Naive thymus-derived CD4-positive, alpha-beta T cell (primary cell): ENCODE data around the gene FBN1. TPM values are rescaled to one million over a fixed set of nuclear protein-coding genes. Genes with fewer than 3 reads are reported as not detected.

Source experiments
- ATAC-seq: fragments of 150-1000 bp; cut with Tn5 transposase; 2 replicates; pipeline ENCODE4 v1.10.0; 2021; ENCODE audit warnings: mild to moderate bottlenecking, moderate library complexity
- CTCF ChIA-PET: fragments of 350-600 bp; sonication (Branson Sonifier 250); formaldehyde crosslinking; loops from one replicate; lab custom pipeline; 2021; ENCODE audit warnings: antibody characterized with exemption; lab: Charles Lee
- POLR2A ChIA-PET: fragments of 350-600 bp; sonication (Branson Sonifier 250); formaldehyde crosslinking; loops from one replicate; lab custom pipeline; 2021; ENCODE audit warnings: antibody characterized with exemption, inconsistent platforms; lab: Charles Lee
- DNase-seq, 9 donors: peaks; one replicate each; pipeline versions ENCODE4 v3.0.0 to v3.0.0-alpha.2; 2020 to 2022; ENCODE audit warnings: mixed read lengths in 1 of 9
- H3K27ac ChIP-seq: one replicate; pipeline ENCODE4 v1.7.0; 2013; ENCODE audit warnings: mild to moderate bottlenecking, low read depth, low read length, moderate library complexity
- H3K27me3 ChIP-seq, 2 donors: one replicate each; pipeline ENCODE4 v1.7.0; 2013; ENCODE audit warnings: low read length in 2 of 2, mild to moderate bottlenecking in 2 of 2, moderate library complexity in 2 of 2; ENCODE audit not compliant: control insufficient read depth in 2 of 2, insufficient read depth in 2 of 2
- H3K36me3 ChIP-seq, 3 experiments: 1 replicate in 2 of 3; 2 replicates in 1 of 3; pipeline ENCODE4 v1.7.0; 2013; ENCODE audit warnings: low read length in 3 of 3, mild to moderate bottlenecking in 3 of 3, moderate library complexity in 1 of 3; ENCODE audit not compliant: insufficient read depth in 3 of 3, control insufficient read depth in 2 of 3
- H3K4me1 ChIP-seq, 2 donors: one replicate each; pipeline ENCODE4 v1.7.0; 2013; ENCODE audit warnings: low read length in 2 of 2, mild to moderate bottlenecking in 2 of 2, moderate library complexity in 1 of 2; ENCODE audit not compliant: control insufficient read depth in 2 of 2, insufficient read depth in 2 of 2
- H3K4me3 ChIP-seq: 2 replicates; pipeline ENCODE4 v1.7.0; 2013; ENCODE audit warnings: mild to moderate bottlenecking, low read length
- H3K9me3 ChIP-seq, 3 experiments: 1 replicate in 2 of 3; 2 replicates in 1 of 3; pipeline ENCODE4 v1.7.0; 2013; ENCODE audit warnings: low read length in 3 of 3; ENCODE audit not compliant: control insufficient read depth in 2 of 3
- H3K27ac Mint-ChIP-seq, 9 donors: one replicate each; pipeline ENCODE4 v1.8.0; 2020 to 2022; ENCODE audit warnings: mixed read lengths in 9 of 9, mild to moderate bottlenecking in 8 of 9, moderate library complexity in 5 of 9, inconsistent platforms in 2 of 9
- H3K27me3 Mint-ChIP-seq, 5 donors: one replicate each; pipeline ENCODE4 v1.8.0; 2021 to 2022; ENCODE audit warnings: mixed read lengths in 5 of 5, mild to moderate bottlenecking in 1 of 5
- H3K36me3 Mint-ChIP-seq, 5 donors: one replicate each; pipeline ENCODE4 v1.8.0; 2020 to 2022; ENCODE audit warnings: mixed read lengths in 5 of 5, mild to moderate bottlenecking in 3 of 5, inconsistent platforms in 1 of 5
- H3K4me1 Mint-ChIP-seq, 7 donors: one replicate each; pipeline ENCODE4 v1.8.0; 2020 to 2022; ENCODE audit warnings: mixed read lengths in 7 of 7, mild to moderate bottlenecking in 3 of 7, inconsistent platforms in 1 of 7
- H3K4me3 Mint-ChIP-seq, 10 donors: one replicate each; pipeline ENCODE4 v1.8.0; 2020 to 2022; ENCODE audit warnings: mild to moderate bottlenecking in 10 of 10, mixed read lengths in 10 of 10, moderate library complexity in 6 of 10, inconsistent platforms in 2 of 10
- H3K9me3 Mint-ChIP-seq, 11 donors: one replicate each; pipeline ENCODE4 v1.8.0; 2020 to 2022; ENCODE audit warnings: mixed read lengths in 11 of 11, mild to moderate bottlenecking in 4 of 11, inconsistent platforms in 1 of 11, moderate library complexity in 1 of 11
- intact Hi-C, 2 donors: fragments of 100-400 bp; cut with micrococcal nuclease; formaldehyde crosslinking; loops; one replicate each; pipeline ENCODE4 v1.15.1; 2023
- polyA plus RNA-seq, 2 donors: library from polyadenylated mRNA; unstranded; fragments of 300-500 nt; fragmentation: Illumina TruSeq; gene quantifications; one replicate each; pipeline ENCODE4 v1.2.3, GENCODE V29; 2021
- total RNA-seq, 6 experiments: library from RNA in 5 of 6; stranded (reverse) in 5 of 6; gene quantifications; 1 replicate in 5 of 6; 2 replicates in 1 of 6; pipeline ENCODE4 v1.2.3 and lab custom pipeline; 2021 to 2026

The FBN1 gene
- total and polyA plus RNA-seq, 7 experiments from 2014 or later = 0.03 to 1.3 (median 0.61) TPM; not detected in 1

DNA sequence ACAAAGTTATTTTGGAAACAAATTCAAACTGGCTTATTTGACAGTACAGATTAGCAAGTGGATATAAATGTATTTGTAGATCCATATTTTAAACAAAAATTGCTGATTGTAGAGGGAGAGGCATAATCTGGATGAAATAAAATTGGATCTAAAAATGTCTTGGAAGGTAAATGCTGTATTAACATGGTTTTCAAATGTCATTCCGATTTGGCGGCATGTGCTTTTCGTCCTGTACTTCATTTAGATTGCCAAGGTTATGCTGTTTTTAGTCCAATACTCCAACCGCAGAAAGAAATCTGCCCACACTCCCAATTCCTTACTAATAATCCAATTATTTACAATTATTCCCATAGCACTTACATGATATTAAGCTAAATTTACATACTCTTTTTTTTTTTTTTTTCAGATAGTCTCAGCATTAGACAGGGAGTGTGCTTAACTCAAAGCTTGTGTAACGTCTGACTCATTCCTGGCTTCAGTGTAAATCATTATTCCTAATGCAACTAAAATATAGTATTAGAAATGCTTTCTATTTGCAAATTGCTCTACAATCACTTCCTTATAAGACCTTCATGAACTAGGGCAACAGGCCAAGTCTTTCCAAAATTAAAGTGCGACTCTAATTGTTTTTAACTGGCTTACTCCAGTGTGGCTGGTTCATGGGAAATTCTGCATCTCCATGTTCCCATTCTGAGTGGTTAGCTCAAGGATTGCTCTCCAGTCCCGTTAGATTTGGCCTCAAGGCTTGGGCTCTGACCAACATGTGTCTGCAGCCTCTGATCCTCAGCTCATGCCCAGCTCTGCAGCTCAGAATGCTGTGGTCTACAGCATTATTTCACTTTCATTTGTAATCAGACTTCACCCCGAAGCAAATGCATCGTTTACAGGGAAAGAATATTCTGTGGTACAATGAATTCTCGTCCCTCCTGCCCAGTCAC, 103.9 kb downstream of the FBN1 start:
- H3K27me3 Mint-ChIP-seq = peaks cover 5 to 24% (median 7%) of the 10 kb centered on the region in 5 donors
- Histone ChIP-seq H3K4me1 (no peaks in the 10 kb centered on the region), H3K9me3 (no peaks in the 10 kb centered on the region), H3K36me3 (no peaks in the 10 kb centered on the region), H3K27me3 (no peaks in the 10 kb centered on the region), H3K27ac (no peak overlapping the region), H3K4me3 (no peak overlapping the region)
- no peak overlapping the region for H3K4me3 Mint-ChIP-seq
- no peaks in the 10 kb centered on the region for H3K4me1 Mint-ChIP-seq
- ChIA-PET POLR2A (no interaction called here), CTCF (no interaction called here)
- no peaks in the 10 kb centered on the region for H3K36me3 Mint-ChIP-seq
- ATAC-seq = no peak
- no peaks in the 10 kb centered on the region for H3K9me3 Mint-ChIP-seq
- intact Hi-C loops = no loop called here
- DNase-seq = no peak
- H3K27ac Mint-ChIP-seq = peak overlapping the region in 1 of 9 donors; percentile 28

DNA sequence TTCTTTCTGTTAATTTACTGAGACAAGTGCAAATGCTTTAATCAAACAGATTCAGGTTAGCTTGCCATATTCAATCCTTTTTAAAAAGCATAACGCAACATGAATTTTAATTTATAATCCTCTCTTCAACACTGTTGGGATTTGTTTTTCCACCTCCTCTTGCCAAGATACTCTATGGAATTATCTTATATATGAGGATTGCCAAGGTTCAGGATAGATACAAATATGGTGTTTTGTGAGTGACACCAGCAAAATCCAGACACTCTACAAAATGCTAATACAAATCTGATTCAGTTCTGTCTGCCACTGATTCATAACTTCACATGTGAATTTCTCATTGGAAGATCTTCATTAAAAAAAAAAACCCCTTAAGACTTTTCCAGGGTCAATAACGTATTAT, 104.8 kb downstream of the FBN1 start:
- H3K27ac ChIP-seq = no peak overlapping the region
- no peak for DNase-seq
- no peaks in the 10 kb centered on the region for H3K9me3 ChIP-seq
- no peak overlapping the region for H3K4me3 ChIP-seq
- ChIA-PET POLR2A (no interaction called here), CTCF (no interaction called here)
- H3K27me3 Mint-ChIP-seq = peaks cover 5 to 24% (median 7%) of the 10 kb centered on the region in 5 donors
- no peaks in the 10 kb centered on the region for H3K27me3 ChIP-seq
- no peak overlapping the region for H3K27ac Mint-ChIP-seq
- no peaks in the 10 kb centered on the region for H3K4me1 Mint-ChIP-seq
- no peaks in the 10 kb centered on the region for H3K36me3 Mint-ChIP-seq
- intact Hi-C loops = no loop called here
- no peak overlapping the region for H3K4me3 Mint-ChIP-seq
- ATAC-seq = no peak
- no peaks in the 10 kb centered on the region for H3K4me1 ChIP-seq
- no peaks in the 10 kb centered on the region for H3K36me3 ChIP-seq
- H3K9me3 Mint-ChIP-seq = no peaks in the 10 kb centered on the region

DNA sequence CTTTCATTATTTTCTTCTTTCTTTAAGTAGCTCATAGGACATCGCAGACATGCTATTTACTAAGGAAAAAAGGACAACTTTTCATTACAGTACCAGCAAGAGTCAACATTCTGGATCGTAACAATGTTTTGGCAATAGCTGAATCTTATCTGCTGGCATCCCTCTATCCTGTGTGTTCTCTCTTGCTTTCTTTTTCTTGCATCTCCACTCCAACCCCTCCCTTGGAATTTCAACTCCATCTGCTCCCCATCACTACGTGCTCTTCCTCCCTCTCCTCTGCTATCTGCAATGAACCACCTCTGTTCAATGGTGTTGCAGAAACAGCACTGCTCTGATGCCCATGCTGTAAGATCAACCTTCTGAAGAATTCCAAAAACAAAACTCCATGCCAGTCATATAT, 106.6 kb downstream of the FBN1 start:
- no peak for ATAC-seq
- CTCF ChIA-PET = no interaction called here
- POLR2A ChIA-PET = no interaction called here
- DNase-seq = no peak
- no peaks in the 10 kb centered on the region for H3K36me3 ChIP-seq
- H3K27me3 ChIP-seq = no peaks in the 10 kb centered on the region
- no peak overlapping the region for H3K4me3 ChIP-seq
- H3K36me3 Mint-ChIP-seq = no peaks in the 10 kb centered on the region
- H3K27me3 Mint-ChIP-seq = peaks cover 5 to 24% (median 8%) of the 10 kb centered on the region in 5 donors
- intact Hi-C loops = no loop called here
- no peak overlapping the region for H3K27ac ChIP-seq
- no peak overlapping the region for H3K4me3 Mint-ChIP-seq
- H3K9me3 ChIP-seq = no peaks in the 10 kb centered on the region
- H3K4me1 ChIP-seq = no peaks in the 10 kb centered on the region
- H3K4me1 Mint-ChIP-seq = no peaks in the 10 kb centered on the region
- H3K9me3 Mint-ChIP-seq = no peaks in the 10 kb centered on the region
- H3K27ac Mint-ChIP-seq = no peak overlapping the region

DNA sequence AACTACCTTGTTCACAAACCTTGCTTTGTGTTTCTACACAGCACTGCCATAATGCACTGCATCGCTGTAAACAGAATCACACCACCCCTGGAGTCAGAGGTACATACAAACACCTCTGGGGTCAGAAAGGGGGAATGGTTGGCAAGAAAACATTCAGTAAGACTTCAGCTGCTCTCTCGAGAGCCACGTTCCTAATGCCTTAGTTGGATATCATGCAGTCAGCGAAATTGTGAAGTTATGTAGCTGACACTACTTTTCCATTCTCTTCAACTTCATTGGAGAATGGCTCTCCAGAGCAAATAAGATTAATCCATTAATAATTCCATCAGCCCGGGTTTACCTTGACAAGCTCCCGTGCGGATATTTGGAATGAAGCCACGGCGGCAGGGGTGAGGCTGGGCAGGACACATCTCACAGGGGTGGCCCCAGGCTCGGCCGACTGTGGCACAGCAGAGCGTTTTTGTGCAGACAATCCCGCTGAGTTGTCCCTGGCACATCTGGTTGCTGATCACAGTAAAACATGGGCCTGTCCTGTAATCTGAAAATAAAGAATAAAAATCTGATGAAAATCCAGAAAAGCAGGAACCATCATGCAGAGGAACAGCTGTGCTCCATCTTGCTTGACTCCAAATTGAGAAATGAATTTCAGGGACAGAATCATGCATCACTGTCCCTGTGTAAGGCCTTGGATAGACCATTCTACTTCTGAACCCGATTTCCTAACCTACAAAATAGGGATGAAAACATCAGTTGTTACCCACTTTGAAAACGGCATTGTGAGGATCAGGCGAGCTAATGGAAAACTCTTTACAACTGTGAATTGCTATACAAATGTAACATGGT, 108.0 kb downstream of the FBN1 start:
- no peak overlapping the region for H3K4me3 Mint-ChIP-seq
- DNase-seq (no peak), ATAC-seq (no peak)
- Histone ChIP-seq H3K27me3 (no peaks in the 10 kb centered on the region), H3K4me1 (no peaks in the 10 kb centered on the region), H3K9me3 (no peaks in the 10 kb centered on the region), H3K36me3 (no peaks in the 10 kb centered on the region), H3K27ac (no peak overlapping the region), H3K4me3 (no peak overlapping the region)
- peaks cover 5 to 20% (median 8%) of the 10 kb centered on the region in 5 donors for H3K27me3 Mint-ChIP-seq
- H3K36me3 Mint-ChIP-seq = no peaks in the 10 kb centered on the region
- ChIA-PET CTCF (no interaction called here), POLR2A (no interaction called here)
- intact Hi-C loops = no loop called here
- H3K9me3 Mint-ChIP-seq = no peaks in the 10 kb centered on the region
- no peak overlapping the region for H3K27ac Mint-ChIP-seq
- no peaks in the 10 kb centered on the region for H3K4me1 Mint-ChIP-seq

DNA sequence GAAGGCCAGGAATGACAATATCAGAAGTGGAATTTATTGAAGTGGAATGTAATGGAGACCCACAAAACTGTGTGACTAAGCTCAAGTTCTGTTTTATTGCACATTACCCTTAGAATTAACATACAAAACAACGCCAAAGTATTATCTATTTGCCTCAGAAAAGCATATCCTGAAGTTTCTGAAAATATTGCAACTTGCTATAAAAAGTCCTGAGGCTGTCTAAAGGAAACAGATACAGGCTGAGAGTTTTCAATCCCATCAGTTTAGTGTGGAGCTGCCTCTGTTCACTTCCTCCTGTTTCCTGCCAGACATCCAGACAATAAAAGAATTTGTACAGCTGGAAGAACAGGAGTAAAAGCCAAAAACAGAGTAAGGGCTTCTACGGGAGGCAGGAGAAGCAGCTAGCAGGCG, 108.8 kb downstream of the FBN1 start:
- H3K36me3 Mint-ChIP-seq = no peaks in the 10 kb centered on the region
- Histone ChIP-seq H3K27me3 (no peaks in the 10 kb centered on the region), H3K27ac (no peak overlapping the region), H3K36me3 (no peaks in the 10 kb centered on the region), H3K4me1 (no peaks in the 10 kb centered on the region), H3K4me3 (no peak overlapping the region), H3K9me3 (no peaks in the 10 kb centered on the region)
- no peak overlapping the region for H3K4me3 Mint-ChIP-seq
- no peak overlapping the region for H3K27ac Mint-ChIP-seq
- intact Hi-C loops = no loop called here
- H3K9me3 Mint-ChIP-seq = no peaks in the 10 kb centered on the region
- POLR2A ChIA-PET = no interaction called here
- no peak for ATAC-seq
- CTCF ChIA-PET = no interaction called here
- H3K27me3 Mint-ChIP-seq = peaks cover 1 to 15% (median 5%) of the 10 kb centered on the region in 5 donors
- no peak for DNase-seq
- H3K4me1 Mint-ChIP-seq = no peaks in the 10 kb centered on the region

DNA sequence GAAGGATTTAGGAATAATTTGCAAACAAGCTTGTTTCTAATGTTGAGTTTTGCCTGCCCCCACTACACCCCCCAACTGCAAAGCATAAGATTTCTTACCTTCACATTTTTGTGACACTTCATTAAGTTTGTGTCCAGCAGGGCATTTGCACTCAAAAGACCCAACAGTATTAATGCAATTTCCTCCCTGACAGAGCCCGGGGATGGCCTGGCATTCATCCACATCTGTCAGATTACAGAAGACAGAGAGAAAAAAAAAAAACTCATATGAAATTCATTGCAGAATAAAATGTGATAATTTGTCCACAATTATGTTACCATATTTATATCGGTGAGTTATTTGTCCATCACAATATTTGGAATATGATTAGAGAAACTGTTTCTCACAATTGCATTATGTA, 111.5 kb downstream of the FBN1 start:
- H3K27ac ChIP-seq = no peak overlapping the region
- no peaks in the 10 kb centered on the region for H3K9me3 ChIP-seq
- ChIA-PET CTCF (no interaction called here), POLR2A (no interaction called here)
- intact Hi-C loops = no loop called here
- Mint-ChIP-seq H3K4me1 (no peaks in the 10 kb centered on the region), H3K4me3 (no peak overlapping the region), H3K36me3 (no peaks in the 10 kb centered on the region), H3K9me3 (no peaks in the 10 kb centered on the region), H3K27me3 (peaks cover 0 to 5% (median 3%) of the 10 kb centered on the region in 5 donors), H3K27ac (no peak overlapping the region)
- ATAC-seq (no peak), DNase-seq (no peak)
- H3K4me3 ChIP-seq = no peak overlapping the region
- H3K36me3 ChIP-seq = no peaks in the 10 kb centered on the region
- H3K4me1 ChIP-seq = no peaks in the 10 kb centered on the region
- no peaks in the 10 kb centered on the region for H3K27me3 ChIP-seq
